ENCODE data around the gene KLHL25. TPM values are rescaled to one million over a fixed set of nuclear protein-coding genes. Genes with fewer than 3 reads are reported as not detected.

KLHL25 gene
- polyA plus RNA-seq, 1 donor: 5.6 TPM

DNA sequence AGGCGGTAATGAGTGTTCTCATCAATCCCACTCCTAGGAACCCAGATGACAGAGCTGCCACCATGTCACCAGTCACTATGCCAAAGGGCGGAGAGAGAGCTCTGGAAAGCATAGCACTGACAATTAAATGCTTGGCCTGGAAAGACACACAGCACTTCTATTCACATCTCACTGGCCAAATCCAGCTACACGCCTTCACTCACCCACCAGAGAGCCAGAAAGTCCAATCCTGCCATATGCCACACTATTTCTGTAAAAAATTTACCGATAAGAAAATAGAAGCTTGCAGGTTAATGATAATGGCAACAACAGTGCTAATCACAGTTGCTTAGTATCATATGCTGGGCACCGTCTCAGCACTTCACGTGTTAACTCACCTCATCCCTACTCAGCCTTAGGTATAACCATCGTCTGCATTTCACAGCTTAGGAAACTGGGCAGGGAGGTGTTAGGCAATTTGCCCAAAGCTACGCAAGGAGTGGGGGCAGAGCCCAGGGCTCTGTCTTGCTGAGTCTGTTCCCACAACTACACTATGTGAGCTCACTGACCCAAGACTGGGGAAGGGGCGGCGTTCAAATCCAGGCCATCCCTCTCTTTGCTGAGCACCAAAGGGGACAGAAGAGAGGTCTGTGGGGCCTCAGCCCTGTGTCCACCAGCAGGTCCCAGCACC, 16.5 kb downstream of the KLHL25 start:
- no peak overlapping the region for H3K4me3 ChIP-seq (ENCODE audit: low read length)
- no CpG with 5 or more reads among the region's 10 CpGs for WGBS (ENCODE audit: insufficient coverage, low lambda C conversion rate)

GRCh38 chr15:85777250-85778106, 17.2 kb downstream of the KLHL25 start:
- WGBS (ENCODE audit: insufficient coverage, low lambda C conversion rate): 100% methylated on average over 1 of the region's 18 CpGs
- no peaks in the 10 kb centered on the region for H3K9me3 ChIP-seq (ENCODE audit: control insufficient read depth, low read depth, low read length)
- DNase-seq: no peak

More for the DNA sequence above, 16.5 kb downstream of the KLHL25 start:
- Histone ChIP-seq H3K27ac (ENCODE audit: low read length) (no peak overlapping the region), H3K4me1 (ENCODE audit: control insufficient read depth, insufficient read depth, low read length) (no peaks in the 10 kb centered on the region), H3K9me3 (ENCODE audit: control insufficient read depth, low read depth, low read length) (no peaks in the 10 kb centered on the region), H3K36me3 (ENCODE audit: control insufficient read depth, insufficient read depth, low read length) (no peaks in the 10 kb centered on the region), H3K27me3 (ENCODE audit: control insufficient read depth, insufficient read depth, low read length) (no peaks in the 10 kb centered on the region)
- DNase-seq: no peak

GRCh38 chr15:85773970-85774369, 20.8 kb downstream of the KLHL25 start:
- Histone ChIP-seq H3K9me3 (ENCODE audit: control insufficient read depth, low read depth, low read length) (peaks cover 7% of the 10 kb centered on the region), H3K27ac (ENCODE audit: low read length) (no peak overlapping the region), H3K4me3 (ENCODE audit: low read length) (no peak overlapping the region), H3K36me3 (ENCODE audit: control insufficient read depth, insufficient read depth, low read length) (peaks cover 5% of the 10 kb centered on the region), H3K4me1 (ENCODE audit: control insufficient read depth, insufficient read depth, low read length) (no peaks in the 10 kb centered on the region), H3K27me3 (ENCODE audit: control insufficient read depth, insufficient read depth, low read length) (no peaks in the 10 kb centered on the region)
- no peak for DNase-seq
- no CpG with 5 or more reads among the region's 10 CpGs for WGBS (ENCODE audit: insufficient coverage, low lambda C conversion rate)

More at GRCh38 chr15:85777250-85778106, 17.2 kb downstream of the KLHL25 start:
- Histone ChIP-seq H3K4me1 (ENCODE audit: control insufficient read depth, insufficient read depth, low read length) (no peaks in the 10 kb centered on the region), H3K36me3 (ENCODE audit: control insufficient read depth, insufficient read depth, low read length) (no peaks in the 10 kb centered on the region), H3K27me3 (ENCODE audit: control insufficient read depth, insufficient read depth, low read length) (no peaks in the 10 kb centered on the region), H3K4me3 (ENCODE audit: low read length) (no peak overlapping the region), H3K27ac (ENCODE audit: low read length) (no peak overlapping the region)

- Histone ChIP-seq H3K27me3 (ENCODE audit: control insufficient read depth, insufficient read depth, low read length) (no peaks in the 10 kb centered on the region), H3K4me1 (ENCODE audit: control insufficient read depth, insufficient read depth, low read length) (no peaks in the 10 kb centered on the region), H3K9me3 (ENCODE audit: control insufficient read depth, low read depth, low read length) (peaks cover 14% of the 10 kb centered on the region), H3K36me3 (ENCODE audit: control insufficient read depth, insufficient read depth, low read length) (peaks cover 10% of the 10 kb centered on the region), H3K27ac (ENCODE audit: low read length) (no peak overlapping the region), H3K4me3 (ENCODE audit: low read length) (no peak overlapping the region)
- WGBS (ENCODE audit: insufficient coverage, low lambda C conversion rate): no CpG with 5 or more reads among the region's 12 CpGs
- no peak for DNase-seq
These were observed 21.5 kb downstream of the KLHL25 start for GRCh38 chr15:85773249-85773648.

- Histone ChIP-seq H3K4me3 (ENCODE audit: low read length) (no peak overlapping the region), H3K4me1 (ENCODE audit: control insufficient read depth, insufficient read depth, low read length) (no peaks in the 10 kb centered on the region), H3K36me3 (ENCODE audit: control insufficient read depth, insufficient read depth, low read length) (peaks cover 15% of the 10 kb centered on the region), H3K9me3 (ENCODE audit: control insufficient read depth, low read depth, low read length) (peaks cover 16% of the 10 kb centered on the region), H3K27ac (ENCODE audit: low read length) (no peak overlapping the region), H3K27me3 (ENCODE audit: control insufficient read depth, insufficient read depth, low read length) (no peaks in the 10 kb centered on the region)
- no peak for DNase-seq
- no CpG with 5 or more reads among the region's 9 CpGs for WGBS (ENCODE audit: insufficient coverage, low lambda C conversion rate)
These were observed 22.1 kb downstream of the KLHL25 start for GRCh38 chr15:85772668-85773067.

DNA sequence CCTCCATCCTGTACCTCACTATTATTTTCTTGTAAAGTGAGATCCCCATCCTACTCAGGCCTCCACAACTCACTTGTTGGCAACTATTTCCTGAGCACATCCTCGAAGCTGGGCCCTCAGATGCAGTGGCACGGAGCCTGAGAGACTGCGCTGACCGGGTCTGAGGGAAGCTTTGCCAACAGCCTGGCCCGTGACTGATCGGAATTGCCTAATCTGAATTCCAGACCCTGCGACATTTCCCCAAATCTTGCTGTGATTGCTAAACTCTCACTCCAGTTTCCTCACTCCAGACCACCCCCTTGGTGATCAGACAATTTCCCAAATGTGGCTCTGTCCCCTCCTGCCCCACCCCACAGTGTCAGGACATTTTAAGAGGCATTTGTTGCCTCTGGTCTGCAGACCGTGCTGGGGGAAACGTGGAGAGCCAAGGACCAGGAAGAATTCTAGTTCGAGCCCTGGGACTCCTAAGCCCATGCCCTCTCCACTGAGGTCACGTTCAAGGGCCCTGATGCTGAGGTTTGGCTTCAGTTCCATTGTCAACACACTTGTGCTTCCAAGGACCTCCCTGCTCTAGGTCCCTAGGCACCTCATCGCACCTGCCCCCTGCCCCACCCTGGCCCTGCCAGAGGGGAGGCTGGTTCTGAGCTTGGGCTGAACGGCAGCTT, 22.8 kb downstream of the KLHL25 start:
- Histone ChIP-seq H3K4me1 (ENCODE audit: control insufficient read depth, insufficient read depth, low read length) (no peaks in the 10 kb centered on the region), H3K27me3 (ENCODE audit: control insufficient read depth, insufficient read depth, low read length) (no peaks in the 10 kb centered on the region), H3K36me3 (ENCODE audit: control insufficient read depth, insufficient read depth, low read length) (peaks cover 17% of the 10 kb centered on the region), H3K27ac (ENCODE audit: low read length) (no peak overlapping the region), H3K9me3 (ENCODE audit: control insufficient read depth, low read depth, low read length) (peaks cover 16% of the 10 kb centered on the region), H3K4me3 (ENCODE audit: low read length) (no peak overlapping the region)
- no peak for DNase-seq
- no CpG with 5 or more reads among the region's 13 CpGs for WGBS (ENCODE audit: insufficient coverage, low lambda C conversion rate)

DNA sequence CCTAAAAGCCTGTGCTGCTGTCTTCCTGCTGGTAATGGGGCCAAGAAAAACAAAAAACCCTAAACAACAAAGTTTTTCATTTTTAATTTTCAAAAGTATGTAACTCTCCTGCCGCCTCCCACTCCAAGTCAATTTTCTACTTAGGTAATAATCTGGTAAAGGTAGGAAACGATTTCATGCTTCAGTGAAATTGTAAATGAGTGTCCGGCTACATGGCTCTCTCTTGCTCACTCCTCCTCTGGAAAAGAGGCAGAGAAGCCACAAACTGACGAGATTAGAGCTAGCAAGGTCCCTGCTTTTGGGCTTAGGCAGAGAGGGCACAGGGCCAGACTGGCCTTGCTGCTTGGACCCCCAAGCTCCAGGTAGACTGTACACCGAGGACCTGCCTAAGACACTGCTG, 23.5 kb downstream of the KLHL25 start:
- Histone ChIP-seq H3K27me3 (ENCODE audit: control insufficient read depth, insufficient read depth, low read length) (no peaks in the 10 kb centered on the region), H3K4me3 (ENCODE audit: low read length) (no peak overlapping the region), H3K9me3 (ENCODE audit: control insufficient read depth, low read depth, low read length) (peaks cover 16% of the 10 kb centered on the region), H3K36me3 (ENCODE audit: control insufficient read depth, insufficient read depth, low read length) (peaks cover 17% of the 10 kb centered on the region), H3K4me1 (ENCODE audit: control insufficient read depth, insufficient read depth, low read length) (no peaks in the 10 kb centered on the region), H3K27ac (ENCODE audit: low read length) (no peak overlapping the region)
- DNase-seq: no peak
- 88% methylated on average over 1 of the region's 5 CpGs for WGBS (ENCODE audit: insufficient coverage, low lambda C conversion rate)

DNA sequence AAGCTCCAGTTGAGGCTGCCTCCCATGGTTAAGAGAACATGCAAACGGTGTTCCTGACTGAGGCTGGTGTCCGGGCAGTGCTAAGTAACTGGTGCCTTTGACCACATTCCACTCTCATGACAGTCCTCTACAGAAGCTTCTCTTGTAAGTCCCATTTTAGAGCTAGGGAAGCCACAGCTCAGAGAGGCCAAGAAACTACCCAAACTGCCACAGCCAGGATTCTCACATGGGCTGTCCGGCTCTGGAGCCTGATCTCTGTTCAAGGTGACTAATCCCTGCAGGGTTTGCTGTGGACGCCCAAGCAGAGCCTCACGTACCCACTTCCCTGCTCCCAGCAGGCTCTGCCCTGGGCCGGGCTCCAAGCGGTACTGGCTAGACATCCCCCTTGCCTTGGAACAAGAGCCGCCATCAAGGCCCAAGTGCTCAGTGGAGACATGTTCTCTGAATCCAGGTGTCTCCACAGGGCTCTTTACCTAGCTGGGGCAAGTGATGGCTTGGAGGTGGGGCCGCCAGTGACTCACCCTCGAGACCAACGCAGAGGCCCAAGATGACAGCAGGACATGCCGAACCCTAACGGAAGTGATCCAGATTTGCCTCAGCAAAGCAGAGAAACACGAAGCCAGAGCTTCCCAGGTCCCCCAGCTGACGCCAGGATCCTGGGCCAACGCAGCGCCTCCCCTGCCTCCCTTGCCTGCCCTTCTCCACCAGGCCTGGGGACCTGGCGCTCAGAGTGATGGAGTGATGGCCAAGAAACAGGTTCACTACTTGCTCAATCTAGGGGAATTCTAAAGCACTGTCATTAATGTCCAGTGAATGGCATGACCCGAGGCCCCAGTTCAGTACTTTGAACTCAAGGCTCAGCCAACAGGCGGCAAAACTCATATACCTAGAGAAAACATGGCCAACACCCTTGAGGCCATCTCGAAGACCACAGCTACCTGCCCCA, 24.4 kb downstream of the KLHL25 start:
- Histone ChIP-seq H3K4me1 (ENCODE audit: control insufficient read depth, insufficient read depth, low read length) (peaks cover 3% of the 10 kb centered on the region), H3K9me3 (ENCODE audit: control insufficient read depth, low read depth, low read length) (peaks cover 16% of the 10 kb centered on the region), H3K4me3 (ENCODE audit: low read length) (no peak overlapping the region), H3K27me3 (ENCODE audit: control insufficient read depth, insufficient read depth, low read length) (no peaks in the 10 kb centered on the region), H3K27ac (ENCODE audit: low read length) (no peak overlapping the region), H3K36me3 (ENCODE audit: control insufficient read depth, insufficient read depth, low read length) (peaks cover 17% of the 10 kb centered on the region)
- no peak for DNase-seq
- no CpG with 5 or more reads among the region's 21 CpGs for WGBS (ENCODE audit: insufficient coverage, low lambda C conversion rate)

DNA sequence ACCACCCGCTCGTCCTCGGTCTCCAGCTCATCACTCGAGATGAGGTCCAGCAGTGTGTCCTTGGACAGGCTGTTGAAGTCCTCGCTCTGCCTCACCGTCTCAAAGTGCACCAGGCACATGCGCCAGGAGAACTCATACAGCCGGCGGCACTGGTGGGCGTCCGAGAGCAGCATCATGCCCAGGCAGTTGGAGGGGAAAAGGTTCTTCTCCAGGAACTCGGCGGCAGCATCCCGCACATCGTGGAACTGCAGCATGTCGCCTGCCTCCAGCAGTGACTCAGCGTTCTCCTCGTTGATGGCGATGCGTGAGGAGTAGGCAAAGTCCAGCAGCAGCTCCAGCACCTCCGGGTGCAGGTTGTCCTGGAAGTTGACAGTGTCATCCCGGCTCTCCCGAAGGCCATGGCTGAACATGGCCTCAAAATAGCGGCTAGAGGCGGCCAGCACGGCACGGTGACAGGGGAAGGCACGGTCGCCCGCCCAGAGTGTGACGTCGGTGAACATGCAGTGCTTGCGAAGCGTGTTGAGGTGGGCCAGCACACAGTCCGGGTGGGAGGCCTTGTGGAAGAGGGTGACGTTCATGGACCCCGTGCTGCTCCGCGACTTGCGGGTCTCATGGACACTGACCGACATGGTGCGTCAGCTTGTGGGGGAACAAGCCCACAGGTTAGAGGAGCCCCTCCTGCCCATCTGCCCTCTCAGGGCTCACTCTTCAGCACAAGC, 25.4 kb downstream of the KLHL25 start:
- WGBS (ENCODE audit: insufficient coverage, low lambda C conversion rate): 100% methylated on average over 1 of the region's 42 CpGs
- Histone ChIP-seq H3K4me3 (ENCODE audit: low read length) (no peak overlapping the region), H3K27ac (ENCODE audit: low read length) (no peak overlapping the region), H3K36me3 (ENCODE audit: control insufficient read depth, insufficient read depth, low read length) (peaks cover 17% of the 10 kb centered on the region), H3K9me3 (ENCODE audit: control insufficient read depth, low read depth, low read length) (peaks cover 16% of the 10 kb centered on the region), H3K27me3 (ENCODE audit: control insufficient read depth, insufficient read depth, low read length) (no peaks in the 10 kb centered on the region), H3K4me1 (ENCODE audit: control insufficient read depth, insufficient read depth, low read length) (peaks cover 3% of the 10 kb centered on the region)
- DNase-seq: no peak

Data from large intestine (tissue), 3 donors.